Tibial nerve (tissue), 3 donors: ENCODE measurements around the gene WDR72.

Experiments
- POLR2A ChIP-seq, 2 donors: fragments of 450-650 bp; IDR thresholded peaks; one replicate each; pipeline ENCODE4 v1.6.1; 2017; ENCODE audit warnings: antibody characterized with exemption in 2 of 2, mild to moderate bottlenecking in 2 of 2, moderate library complexity in 2 of 2
- TF ChIP-seq, protein P1 (sequence below), 5 experiments: fragments of 200-600 bp in 3 of 5; fragments of 450-650 bp in 2 of 5; sonication (generic) in 3 of 5; IDR thresholded peaks; one replicate each; pipeline ENCODE4 v1.5.1; 2016 to 2019; ENCODE audit warnings: antibody characterized with exemption in 5 of 5, mild to moderate bottlenecking in 3 of 5, moderate library complexity in 2 of 5

DNA sequence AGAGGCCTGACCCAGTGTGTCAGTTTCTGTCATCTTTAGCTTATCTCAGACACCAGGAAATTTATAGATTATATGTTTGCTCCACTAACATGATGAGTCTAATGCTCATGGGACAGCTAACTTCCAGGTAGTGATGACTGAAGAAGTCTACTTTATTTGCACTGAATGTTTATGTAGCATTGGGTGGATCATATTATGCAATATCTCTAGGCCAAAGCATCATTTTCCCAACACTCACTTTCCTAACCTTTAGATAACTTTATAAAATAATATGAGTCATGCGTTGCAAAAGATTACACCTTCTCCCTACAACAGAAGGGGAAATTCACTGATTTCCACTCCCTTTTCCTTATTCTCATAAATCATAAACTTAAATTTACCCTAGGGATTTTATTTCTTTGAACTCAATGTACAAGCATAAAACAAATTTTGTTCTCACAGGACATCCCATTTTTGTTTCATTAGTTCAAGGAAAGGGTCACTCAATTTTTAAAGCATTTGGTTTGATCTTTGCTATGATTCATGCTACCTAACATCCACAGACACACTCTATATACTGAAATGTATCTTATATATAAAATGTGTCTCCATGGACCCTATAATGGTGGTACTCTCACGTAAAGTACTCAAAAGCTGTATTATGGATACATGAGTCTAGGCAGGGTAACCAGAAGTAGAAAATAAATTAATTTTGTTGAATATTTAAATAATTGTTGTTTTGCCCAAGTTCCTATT is 225.2 kb downstream of the WDR72 start:
- TF ChIP-seq, protein P1, sequence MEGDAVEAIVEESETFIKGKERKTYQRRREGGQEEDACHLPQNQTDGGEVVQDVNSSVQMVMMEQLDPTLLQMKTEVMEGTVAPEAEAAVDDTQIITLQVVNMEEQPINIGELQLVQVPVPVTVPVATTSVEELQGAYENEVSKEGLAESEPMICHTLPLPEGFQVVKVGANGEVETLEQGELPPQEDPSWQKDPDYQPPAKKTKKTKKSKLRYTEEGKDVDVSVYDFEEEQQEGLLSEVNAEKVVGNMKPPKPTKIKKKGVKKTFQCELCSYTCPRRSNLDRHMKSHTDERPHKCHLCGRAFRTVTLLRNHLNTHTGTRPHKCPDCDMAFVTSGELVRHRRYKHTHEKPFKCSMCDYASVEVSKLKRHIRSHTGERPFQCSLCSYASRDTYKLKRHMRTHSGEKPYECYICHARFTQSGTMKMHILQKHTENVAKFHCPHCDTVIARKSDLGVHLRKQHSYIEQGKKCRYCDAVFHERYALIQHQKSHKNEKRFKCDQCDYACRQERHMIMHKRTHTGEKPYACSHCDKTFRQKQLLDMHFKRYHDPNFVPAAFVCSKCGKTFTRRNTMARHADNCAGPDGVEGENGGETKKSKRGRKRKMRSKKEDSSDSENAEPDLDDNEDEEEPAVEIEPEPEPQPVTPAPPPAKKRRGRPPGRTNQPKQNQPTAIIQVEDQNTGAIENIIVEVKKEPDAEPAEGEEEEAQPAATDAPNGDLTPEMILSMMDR (IDR thresholded peaks at IDR 0.05), result no peak
- TF ChIP-seq POLR2A (IDR thresholded peaks at IDR 0.05), result no peak
